Fibroblast of mammary gland (primary cell): ENCODE results near the gene DDX11.
"Not testable (repeated sequence)": the region's sequence is repeated elsewhere in the genome, so short reads cannot be mapped to it uniquely, and the experiment has no call there.

Experiments used
- DNase-seq: peaks from one replicate; pipeline ENCODE4 v3.0.0-alpha.2; 2010; ENCODE audit warnings: low read depth
- H3K4me3 ChIP-seq: 2 replicates; pipeline ENCODE4 v1.5.1; 2011; ENCODE audit warnings: low read depth, mild to moderate bottlenecking, low read length, moderate library complexity; ENCODE audit not compliant: control insufficient read depth
- TF ChIP-seq, protein P1 (sequence below): conservative IDR thresholded peaks from 2 replicates; pipeline ENCODE4 v1.5.1; 2011; ENCODE audit warnings: low read depth, low read length, inconsistent platforms; ENCODE audit not compliant: control insufficient read depth, insufficient read depth

DDX11 gene

DNA sequence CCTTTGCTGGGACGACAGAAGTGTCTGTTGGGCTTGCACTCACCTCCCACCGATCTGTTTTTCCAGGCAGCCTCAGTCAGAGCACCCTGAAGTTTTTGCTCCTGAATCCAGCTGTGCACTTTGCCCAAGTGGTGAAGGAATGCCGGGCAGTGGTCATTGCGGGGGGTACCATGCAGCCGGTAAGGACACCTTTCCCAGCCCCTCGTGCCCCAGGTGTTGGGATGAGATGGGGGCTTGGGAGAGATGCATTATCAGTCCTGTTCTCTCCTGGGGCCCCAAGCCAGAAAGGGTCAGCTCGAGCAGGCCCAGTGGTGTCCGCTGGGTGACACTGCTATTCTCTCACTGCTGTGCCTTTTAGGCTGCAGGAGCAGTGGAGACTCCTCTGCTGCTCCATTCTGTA lies 24.2 kb downstream of the DDX11 start:
- H3K4me3 ChIP-seq, DNase-seq: not testable (repeated sequence)

DNA sequence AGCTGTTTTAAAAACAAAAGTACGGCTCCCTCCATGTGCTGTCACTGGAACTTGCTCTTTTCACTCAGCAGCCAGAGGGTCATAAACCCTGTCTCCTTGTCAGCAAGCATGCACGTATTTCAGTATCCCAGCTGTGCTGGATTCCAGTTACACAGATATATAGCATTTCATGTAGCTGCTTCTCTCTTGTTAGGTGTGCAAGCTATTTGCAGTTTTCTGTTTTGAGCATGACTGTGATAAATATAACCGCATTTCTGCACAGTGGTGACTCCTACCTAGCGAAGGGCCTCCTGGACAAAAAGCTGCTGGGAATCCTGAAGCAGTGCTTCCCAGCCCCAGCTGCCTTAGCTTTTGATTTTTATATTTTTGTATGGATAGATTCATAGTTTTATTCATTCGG lies 24.7 kb downstream of the DDX11 start:
- not testable (repeated sequence) for DNase-seq, H3K4me3 ChIP-seq

DNA sequence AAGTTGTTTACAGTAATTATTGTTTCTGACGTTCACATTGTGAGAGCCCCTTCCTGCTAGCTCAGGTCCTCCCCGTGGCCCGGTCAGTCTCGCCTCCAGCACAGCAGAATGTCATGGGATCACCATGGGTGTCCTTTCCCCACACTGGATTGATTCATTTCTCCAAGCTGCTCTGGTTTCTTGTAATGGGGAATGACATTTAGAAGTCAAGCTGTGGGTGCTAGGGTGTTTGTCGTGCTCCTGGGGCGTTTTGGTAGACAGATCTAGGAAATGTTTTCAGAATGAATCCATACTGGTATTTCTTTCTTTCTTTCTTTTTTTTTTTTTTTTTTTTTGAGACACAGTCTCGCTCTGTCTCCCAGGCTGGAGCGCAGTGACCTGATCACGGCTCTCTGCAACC lies 25.1 kb downstream of the DDX11 start:
- not testable (repeated sequence) for DNase-seq, H3K4me3 ChIP-seq

DNA sequence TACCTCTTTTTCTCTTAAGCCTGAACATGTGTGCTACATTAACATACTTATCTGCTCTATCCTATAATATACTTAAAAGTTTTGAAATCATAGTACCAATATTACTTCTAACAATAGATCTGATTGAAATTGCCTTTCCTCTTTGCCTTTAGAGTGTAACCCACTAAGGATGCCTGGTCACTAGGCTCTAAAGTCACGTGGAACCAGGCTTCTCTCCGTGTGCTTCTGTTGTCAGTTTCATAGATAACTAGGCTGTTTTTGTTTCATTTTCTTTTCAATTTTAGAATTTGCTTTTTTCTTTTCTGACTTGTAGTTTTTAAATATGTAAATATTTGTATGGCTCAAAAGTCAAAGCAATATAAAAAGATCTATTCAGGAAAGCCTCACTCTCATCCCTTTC lies 25.8 kb downstream of the DDX11 start:
- not testable (repeated sequence) for H3K4me3 ChIP-seq, DNase-seq

DNA sequence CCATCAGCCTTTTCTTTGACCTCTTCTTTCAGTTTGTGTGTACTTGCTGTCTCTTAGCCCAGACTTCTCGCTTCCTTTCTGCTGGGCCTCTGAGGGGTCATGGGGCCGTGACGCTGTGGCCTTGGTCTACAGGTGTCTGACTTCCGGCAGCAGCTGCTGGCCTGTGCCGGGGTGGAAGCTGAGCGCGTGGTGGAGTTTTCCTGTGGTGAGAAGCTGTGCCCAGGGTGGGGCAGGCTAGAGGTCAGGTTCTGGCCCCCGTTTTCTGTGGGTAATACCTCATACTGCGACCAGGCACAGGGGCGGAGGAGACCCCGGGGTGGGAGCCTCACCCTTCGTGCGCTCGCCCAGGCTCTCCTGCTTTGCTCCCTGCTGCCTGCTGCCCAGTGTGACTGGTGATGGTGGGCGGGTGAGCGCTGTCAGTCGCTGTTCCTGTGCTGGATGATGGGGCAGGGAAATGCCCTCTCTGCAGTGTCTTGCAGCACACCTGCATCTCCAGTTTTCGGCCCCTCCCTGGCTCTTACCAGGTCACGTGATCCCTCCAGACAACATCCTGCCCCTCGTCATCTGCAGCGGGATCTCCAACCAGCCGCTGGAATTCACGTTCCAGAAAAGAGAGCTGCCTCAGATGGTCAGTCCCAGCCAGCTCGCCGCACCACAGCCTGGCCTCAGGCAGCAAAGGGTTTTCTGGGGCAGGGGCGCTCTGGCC lies 27.0 kb downstream of the DDX11 start:
- not testable (repeated sequence) for DNase-seq, H3K4me3 ChIP-seq

DNA sequence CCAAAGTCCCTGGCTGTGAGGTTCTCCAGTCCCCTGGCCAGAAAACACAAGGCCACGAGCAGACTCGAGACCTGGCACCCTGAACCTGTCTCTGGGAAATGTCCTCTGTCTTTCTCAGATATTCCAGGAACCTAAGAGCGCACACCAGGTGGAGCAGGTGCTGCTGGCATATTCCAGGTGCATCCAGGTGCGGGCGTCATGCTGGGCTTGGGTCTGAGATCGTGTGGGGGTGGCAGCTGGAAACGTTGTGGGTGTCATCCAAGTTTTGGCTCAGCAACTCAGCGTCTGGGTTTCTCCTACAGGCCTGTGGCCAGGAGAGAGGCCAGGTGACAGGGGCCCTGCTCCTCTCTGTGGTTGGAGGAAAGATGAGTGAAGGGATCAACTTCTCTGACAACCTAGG lies 28.5 kb downstream of the DDX11 start:
- H3K4me3 ChIP-seq, DNase-seq: not testable (repeated sequence)

DNA sequence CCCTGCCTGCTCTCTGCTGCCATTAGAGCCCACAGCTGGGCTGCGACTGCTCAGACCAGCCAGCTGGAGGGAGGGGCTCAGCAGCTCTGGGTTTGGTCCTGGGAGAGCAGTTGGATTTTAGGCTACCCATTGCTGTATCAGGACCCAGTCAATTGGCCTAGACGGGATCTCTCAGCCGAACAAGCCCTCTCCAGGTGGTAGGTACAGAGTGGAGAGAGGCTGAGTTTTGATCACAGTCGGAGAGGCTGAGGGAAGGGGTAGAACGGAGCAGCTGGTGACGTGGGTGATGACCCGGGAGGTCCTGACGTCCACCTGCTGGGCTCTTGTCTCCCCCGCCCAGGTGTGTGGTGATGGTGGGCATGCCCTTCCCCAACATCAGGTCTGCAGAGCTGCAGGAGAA lies 28.9 kb downstream of the DDX11 start:
- not testable (repeated sequence) for DNase-seq, H3K4me3 ChIP-seq

DNA sequence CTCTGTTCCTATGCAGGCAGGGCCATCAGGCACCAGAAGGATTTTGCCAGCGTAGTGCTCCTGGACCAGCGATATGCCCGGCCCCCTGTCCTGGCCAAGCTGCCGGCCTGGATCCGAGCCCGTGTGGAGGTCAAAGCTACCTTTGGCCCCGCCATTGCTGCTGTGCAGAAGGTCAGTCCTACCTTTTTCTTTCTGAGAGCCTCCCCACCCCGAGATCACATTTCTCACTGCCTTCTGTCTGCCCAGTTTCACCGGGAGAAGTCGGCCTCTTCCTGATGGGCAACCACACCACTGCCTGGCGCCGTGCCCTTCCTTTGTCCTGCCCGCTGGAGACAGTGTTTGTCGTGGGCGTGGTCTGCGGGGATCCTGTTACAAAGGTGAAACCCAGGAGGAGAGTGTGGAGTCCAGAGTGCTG lies 29.9 kb downstream of the DDX11 start:
- not testable (repeated sequence) for H3K4me3 ChIP-seq, DNase-seq

DNA sequence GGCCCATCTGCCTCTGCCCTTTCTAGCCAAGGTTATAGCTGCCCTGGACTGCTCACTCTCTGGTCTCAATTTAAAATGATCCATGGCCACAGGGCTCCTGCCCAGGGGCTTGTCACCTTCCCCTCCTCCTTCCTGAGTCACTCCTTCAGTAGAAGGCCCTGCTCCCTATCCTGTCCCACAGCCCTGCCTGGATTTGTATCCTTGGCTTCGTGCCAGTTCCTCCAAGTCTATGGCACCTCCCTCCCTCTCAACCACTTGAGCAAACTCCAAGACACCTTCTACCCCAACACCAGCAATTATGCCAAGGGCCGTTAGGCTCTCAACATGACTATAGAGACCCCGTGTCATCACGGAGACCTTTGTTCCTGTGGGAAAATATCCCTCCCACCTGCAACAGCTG lies 30.6 kb downstream of the DDX11 start:
- not testable (repeated sequence) for H3K4me3 ChIP-seq, DNase-seq

DNA sequence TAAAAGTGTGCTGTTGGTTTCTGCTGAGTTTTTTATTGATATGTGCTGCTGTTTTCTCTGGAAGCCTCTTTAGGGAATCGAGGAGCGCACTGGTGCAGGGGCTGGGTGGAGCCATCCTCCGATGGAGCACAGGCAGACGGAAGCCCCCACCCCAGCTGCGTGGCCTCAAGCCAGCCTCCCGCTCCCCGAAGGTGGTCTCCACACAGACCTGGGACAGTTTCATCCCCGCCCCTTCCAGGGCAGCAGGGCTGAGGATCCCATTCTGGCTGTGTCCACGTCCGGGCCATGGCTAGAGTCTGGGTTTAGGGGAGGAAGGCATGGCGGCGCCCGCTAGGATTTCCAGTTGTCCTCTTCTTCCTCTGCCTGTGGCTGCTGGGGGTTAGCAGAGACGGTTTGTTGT lies 31.1 kb downstream of the DDX11 start:
- H3K4me3 ChIP-seq, DNase-seq: not testable (repeated sequence)

DNA sequence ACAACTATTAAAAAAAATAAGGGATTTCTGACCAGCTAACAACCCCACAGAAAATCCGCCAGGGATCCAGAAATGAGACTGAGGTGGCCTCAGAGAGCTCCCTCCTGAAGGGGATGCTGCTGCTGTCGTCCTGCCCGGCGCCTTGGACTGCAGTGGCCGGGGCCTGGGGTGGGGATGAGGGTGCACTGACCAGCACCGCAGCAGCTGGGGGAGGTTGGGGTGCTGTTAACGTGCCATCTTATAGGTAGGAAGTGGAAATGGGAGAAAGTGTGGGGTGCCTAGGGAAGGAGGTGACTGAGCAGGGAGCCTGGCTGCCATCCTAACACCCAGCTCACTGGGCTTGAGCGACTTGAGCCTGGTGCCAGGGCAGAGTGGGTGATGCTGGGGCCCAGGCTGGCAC lies 32.0 kb downstream of the DDX11 start:
- TF ChIP-seq, protein P1, sequence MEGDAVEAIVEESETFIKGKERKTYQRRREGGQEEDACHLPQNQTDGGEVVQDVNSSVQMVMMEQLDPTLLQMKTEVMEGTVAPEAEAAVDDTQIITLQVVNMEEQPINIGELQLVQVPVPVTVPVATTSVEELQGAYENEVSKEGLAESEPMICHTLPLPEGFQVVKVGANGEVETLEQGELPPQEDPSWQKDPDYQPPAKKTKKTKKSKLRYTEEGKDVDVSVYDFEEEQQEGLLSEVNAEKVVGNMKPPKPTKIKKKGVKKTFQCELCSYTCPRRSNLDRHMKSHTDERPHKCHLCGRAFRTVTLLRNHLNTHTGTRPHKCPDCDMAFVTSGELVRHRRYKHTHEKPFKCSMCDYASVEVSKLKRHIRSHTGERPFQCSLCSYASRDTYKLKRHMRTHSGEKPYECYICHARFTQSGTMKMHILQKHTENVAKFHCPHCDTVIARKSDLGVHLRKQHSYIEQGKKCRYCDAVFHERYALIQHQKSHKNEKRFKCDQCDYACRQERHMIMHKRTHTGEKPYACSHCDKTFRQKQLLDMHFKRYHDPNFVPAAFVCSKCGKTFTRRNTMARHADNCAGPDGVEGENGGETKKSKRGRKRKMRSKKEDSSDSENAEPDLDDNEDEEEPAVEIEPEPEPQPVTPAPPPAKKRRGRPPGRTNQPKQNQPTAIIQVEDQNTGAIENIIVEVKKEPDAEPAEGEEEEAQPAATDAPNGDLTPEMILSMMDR, result no peak
- no peak overlapping the region for H3K4me3 ChIP-seq
- no peak for DNase-seq

DNA sequence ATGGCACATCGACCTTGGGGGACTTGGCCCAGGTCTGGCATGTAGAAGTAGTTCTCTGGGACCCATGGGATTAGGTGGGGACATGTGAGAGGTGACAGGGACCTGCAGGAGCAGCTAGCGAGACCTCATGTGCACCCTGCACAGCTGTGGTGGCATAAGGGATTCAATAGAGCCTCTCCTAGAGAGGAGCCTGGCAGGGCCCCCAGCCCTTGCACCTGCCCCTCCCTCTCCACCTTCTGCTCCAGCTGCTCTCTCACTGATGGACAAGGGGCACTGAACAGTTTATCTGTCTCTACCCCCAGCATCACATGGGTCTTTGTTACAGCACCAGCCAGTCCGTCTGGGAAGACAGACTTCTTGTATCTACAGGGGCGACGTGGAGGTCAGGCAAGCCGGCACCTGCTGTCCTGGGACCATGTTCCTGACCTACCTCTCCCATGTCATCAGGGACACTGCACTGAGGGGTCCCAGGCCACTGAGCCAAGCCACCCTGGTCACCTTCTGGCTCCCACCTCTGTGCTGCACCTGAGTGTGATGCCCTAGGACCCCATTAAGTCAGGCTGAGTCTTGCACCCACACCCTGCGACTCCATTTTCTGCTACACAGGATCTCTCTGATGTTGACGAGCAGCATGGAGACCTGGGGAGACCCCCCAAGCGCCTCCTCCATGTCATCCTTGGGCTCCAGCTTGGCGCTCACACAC lies 32.6 kb downstream of the DDX11 start:
- H3K4me3 ChIP-seq, result no peak overlapping the region
- TF ChIP-seq, protein P1, result no peak
- no peak for DNase-seq

DNA sequence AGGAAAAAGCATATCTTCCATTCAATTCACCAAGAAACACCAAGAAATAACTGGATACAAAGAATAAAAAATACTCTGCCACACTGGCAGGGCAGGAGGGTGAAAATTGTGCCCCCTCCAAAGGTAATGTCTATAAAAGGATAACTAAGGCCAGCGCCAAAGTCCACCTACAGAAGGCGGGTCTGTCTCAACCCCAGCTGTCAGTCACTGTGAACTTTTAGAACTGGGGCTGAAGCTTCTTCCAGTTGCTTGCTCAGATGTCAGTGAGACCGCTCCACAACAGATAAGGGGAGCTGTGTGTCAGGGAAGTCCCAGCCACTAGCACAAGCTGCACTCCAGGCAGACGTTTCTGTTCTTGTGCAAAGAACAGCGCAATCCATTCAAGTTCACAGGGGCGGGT lies 36.1 kb downstream of the DDX11 start:
- not testable (repeated sequence) for DNase-seq, H3K4me3 ChIP-seq

DNA sequence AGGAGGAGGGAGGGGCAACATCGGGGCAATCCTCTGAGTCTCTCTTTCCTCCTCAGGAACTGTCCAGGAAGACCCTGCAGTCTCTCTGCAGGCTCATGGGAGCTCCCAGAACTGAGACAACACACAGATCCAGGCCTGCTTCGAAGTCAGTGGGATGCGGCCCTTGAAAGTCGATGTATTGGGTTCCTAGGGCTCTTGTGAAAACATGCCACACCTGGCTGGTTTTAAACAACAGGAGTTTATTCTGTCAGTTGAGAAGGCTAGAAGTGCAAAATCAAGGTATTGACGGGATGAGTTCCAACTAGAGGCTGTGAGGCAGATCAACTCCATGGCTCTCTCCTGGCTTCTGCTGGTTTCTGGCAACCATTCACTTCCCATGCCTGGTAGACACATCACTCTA lies 36.6 kb downstream of the DDX11 start:
- H3K4me3 ChIP-seq, DNase-seq: not testable (repeated sequence)

DNA sequence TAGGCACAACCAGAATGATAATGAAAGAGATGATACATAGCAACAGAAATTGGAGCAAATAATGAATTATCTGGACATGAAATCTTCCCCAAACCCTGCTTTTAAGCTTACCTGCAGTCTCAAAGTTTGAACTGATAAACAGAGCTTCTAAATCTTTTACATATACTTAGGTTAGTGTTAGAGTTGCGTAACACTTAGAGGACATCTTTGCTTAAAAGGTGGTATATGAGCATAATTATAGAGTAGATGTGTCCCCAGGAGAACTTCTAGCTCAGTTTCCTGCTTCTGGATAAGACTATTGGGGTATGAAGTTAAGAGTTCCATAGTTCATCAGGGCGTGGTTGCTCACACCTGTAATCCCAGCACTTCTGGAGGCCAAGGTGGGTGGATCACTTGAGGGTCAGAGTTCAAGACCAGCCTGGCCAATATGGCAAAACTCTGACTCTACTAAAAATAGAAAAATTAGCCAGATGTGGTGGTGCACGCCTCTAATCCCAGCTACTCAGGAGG lies 41.5 kb downstream of the DDX11 start:
- not testable (repeated sequence) for H3K4me3 ChIP-seq, DNase-seq

DNA sequence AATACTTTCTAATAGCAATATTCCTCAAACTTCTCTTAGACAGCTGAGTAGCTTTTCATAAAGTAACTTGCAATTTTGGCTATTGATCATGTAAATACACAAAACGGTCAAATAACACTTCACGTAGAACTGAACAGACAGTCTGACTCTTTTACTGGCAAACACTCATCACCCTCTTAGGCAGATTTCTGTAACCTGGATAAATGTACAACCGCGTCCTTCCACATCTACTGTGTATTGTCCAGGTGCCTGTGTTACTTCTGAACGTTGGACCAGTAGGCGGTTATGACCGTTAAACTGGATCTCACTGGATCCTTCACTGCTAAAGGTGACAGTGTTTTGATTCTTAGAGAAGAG lies 43.2 kb downstream of the DDX11 start:
- not testable (repeated sequence) for H3K4me3 ChIP-seq

More for the DNA sequence above, 43.2 kb downstream of the DDX11 start:
- DNase-seq, result not testable (repeated sequence)
